HG02763 (cell line): ENCODE measurements around the gene PRIM2.
"Not testable (repeated sequence)": the region's sequence is repeated elsewhere in the genome, so short reads cannot be mapped to it uniquely, and the experiment has no call there.

Experiments used
- ATAC-seq: cut with Tn5 transposase; IDR thresholded peaks from one replicate; pipeline ENCODE4 v1.9.1; 2021; ENCODE audit warnings: mild to moderate bottlenecking, moderate library complexity; ENCODE audit not compliant: unreplicated experiment

PRIM2 gene

DNA sequence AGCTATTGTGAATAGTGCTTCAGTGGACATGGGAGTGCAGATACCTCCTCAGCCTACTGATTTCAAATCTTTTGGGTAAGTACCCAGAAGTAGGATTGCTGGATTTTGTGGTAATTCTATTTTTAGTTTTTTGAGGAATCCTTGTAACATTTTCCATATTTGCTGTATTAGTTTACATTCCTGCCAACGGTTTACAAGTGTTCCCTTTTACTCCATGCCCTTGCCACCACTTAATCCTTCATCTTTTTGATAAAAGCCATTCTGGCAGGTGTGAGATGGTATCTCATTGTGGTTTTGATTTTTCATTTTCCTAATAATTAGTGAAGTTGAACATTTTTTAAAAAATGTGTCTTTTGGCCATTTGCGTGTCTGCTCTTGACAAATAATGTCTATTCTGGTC is 125.8 kb downstream of the PRIM2 start:
- not testable (repeated sequence) for ATAC-seq

DNA sequence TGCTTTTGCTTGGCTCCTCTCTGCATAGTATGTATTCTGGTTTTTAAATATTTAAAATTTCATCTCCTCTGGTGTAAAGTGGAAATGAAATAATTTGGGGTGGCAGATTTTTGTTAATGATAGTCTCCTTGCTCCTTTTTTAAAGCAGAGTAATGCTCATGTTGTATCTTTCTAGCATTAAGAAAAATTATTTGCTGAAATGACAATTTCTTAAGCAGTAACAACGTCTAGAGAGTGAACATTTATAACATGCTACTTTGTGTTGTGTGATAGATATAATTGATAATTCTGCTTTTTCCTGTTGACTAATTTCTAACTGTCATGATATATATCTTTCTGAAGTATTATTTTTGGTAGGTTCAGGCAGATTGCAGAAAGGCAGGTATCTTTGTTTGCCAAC is 127.4 kb downstream of the PRIM2 start:
- not testable (repeated sequence) for ATAC-seq

DNA sequence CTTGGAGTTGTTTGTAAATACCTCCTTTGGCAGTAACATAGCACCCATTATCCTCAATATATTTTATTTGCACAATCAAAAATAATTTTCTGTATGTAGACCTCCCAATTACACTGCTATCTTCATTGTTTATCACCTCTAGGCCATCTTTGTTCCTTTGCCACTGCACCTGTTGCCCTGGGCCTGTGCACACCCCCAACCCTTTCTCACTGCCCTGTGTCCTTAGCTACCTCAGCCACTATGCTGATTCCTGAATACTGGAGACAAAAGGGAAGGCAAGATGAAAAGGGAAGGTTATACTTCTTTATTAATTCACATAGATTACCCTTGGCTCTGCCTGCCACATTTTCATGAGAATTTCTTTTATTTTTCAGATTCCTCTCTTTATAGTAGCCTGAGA is 127.9 kb downstream of the PRIM2 start:
- ATAC-seq = peak; percentile 47

DNA sequence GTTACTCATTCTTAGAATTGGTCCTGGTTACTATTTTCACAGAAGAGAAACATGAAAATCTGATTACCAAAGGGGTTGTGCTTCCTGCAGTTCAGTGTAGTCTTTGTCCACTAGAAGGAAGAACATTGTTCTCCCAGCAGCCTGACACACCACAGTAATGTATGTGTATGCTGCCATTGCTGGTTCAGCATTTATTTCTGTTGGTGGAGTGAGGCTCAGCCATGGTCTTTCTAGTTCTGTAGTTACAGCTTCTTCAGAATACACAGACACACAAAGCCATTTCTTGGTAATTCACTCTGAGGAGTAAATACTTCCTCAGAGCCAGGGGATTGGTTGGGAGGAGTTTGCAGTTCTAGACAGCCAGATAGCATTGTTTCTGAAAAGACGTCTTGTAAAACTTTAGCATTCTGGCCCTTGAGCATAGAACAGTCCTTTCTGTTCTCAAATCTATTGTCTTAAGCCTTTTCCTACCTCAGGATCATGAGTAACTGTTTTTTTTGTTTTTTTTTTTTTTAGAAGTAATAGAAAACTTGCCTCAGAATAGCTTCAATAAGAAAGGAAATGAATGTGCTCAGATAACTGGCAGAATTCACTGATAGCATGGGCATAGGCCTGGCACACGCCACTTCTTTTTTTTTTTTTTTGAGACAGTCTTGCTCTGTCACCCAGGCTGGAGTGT is 128.5 kb downstream of the PRIM2 start:
- peak; percentile 58 for ATAC-seq

DNA sequence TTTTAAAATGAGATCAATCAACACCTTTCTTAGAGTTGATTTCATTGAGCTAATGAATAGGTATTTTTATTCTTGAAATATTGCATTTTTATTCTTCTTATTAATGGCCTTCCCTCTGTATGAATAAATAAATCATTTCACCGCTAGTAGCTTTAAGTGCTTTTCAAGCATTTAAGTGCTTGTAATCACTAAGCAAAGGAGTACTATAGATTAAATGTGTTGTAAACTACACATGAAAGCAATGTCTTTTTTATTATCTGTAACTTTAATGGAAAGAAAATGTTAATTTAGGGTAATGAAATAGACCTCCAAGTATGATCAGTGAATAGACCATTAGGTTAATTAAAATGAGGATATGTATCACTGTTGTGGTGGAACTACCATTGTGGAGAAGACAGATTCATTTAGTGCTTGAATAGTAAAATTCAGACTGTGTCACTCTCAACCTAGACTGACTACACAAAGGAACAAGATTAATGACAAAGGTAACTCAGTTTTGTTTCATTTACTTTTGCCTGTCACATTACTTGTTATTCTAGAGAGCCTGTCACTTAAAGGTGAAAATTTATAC is 132.2 kb downstream of the PRIM2 start:
- ATAC-seq = not testable (repeated sequence)

GRCh38 chr6:57459781-57460180 is 142.4 kb downstream of the PRIM2 start:
- not testable (repeated sequence) for ATAC-seq

DNA sequence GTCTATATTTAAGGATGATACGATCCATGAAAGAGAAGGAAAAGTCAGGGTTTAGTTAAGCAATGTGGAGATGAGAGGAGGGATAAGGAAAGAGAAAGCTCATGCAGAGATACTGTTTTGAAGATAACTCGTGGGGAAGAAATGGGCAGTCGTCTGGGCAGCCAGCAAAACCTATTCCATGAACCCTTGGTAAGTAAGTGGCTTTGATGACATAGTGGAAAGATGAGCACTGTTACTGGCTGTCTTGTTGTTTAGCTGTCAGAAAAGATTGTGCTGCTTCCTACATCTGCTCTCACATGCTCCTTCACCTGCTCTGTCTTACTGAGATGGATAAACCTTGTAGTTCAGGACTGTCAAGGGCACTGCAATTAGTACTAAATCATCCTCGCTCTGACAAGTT is 143.6 kb downstream of the PRIM2 start:
- not testable (repeated sequence) for ATAC-seq

GRCh38 chr6:57463809-57464208 is 146.4 kb downstream of the PRIM2 start:
- ATAC-seq = not testable (repeated sequence)

- ATAC-seq = not testable (repeated sequence)
Observed at GRCh38 chr6:57465968-57466367, 148.5 kb downstream of the PRIM2 start.

DNA sequence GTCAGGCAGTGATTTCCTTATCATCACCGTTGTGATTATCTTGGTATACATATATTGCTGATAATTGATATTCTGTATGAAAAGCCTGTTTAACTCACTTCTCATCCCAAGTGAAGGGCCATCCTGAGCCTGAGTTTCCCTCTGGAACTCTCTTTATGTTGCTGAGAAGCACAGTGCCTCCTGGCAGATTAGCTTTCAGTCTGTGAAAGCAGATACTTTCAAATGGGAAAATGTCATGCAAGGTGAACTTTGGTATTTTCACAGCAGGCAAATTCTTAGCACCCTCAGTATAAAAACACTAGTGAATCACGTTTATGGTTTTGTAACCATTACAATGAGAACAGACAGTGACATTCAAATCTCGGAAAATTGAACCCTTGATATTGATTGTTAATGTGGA is 151.6 kb downstream of the PRIM2 start:
- no peak for ATAC-seq

DNA sequence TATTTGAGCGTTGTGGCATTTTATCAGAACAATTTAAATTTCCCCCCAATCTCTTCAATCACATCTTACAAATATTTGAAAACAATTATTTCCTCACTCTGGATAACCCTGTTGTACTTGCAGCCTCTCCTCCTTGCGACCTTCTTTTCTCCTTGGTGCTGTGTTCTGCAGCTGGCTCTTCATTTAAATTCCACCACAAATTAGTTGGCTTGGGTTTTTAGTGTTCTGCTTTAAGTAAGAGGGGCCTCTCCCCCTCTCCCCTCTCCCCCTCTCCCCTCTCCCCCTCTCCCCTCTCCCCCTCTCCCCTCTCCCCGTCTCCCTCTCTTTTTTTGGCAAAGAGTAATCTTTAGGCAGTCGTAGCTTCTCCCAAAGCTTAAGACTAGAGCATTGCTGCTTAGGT is 152.7 kb downstream of the PRIM2 start:
- not testable (repeated sequence) for ATAC-seq

- ATAC-seq = not testable (repeated sequence)
Observed at GRCh38 chr6:57471314-57471864, 154.0 kb downstream of the PRIM2 start.

DNA sequence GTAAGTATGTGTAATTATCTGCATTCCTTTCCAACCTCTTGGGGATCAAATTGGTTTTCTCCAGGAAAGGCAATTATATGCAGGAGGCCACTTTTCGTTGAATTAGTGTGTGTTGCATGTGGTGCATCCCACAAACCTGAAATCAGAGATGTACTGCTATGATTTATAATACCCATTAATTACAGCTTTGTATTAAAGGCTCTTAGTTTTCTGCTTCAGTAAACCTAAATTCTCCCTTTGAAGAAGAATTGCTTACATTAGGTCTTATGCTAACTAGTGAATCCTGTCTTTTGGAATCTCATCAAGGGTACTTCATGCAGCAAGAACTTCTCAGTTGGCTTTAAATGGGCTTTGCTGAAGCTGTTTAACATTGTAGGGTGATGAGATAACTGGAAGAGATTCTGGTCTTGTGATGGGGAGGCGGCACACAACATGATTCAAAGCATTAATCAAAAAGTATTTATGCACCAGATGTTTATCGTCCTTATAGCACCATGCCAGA is 155.5 kb downstream of the PRIM2 start:
- not testable (repeated sequence) for ATAC-seq

DNA sequence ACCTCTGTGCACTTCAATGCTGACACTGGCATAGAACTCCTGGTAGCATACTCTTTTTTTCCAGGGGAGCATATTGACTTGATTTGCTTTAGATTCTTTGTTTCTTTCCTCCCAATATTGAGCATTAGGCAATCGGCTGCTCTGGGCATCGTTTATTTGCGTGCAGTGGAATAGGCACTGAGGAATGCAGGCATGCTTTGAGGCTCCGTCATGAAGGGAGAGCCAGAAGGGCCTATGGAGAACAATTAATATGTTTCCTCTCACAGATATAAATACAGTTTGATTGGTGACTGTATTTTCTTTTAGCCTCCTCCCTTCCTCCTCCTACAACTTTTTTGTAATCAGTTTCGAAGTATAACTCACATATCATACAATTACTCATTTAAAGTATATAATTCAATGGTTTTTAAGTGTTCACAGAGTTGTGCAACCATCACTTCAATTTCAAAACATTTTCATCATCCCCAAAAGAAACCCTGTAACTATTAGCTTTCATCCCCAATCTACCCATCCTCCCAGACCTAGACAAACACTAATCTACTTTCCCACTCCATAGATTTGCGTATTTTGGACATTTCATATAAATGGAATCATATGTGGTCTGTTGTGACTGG is 157.5 kb downstream of the PRIM2 start:
- ATAC-seq = not testable (repeated sequence)

- ATAC-seq = not testable (repeated sequence)
Observed at GRCh38 chr6:57475656-57476055, 158.2 kb downstream of the PRIM2 start.

GRCh38 chr6:57480194-57480593 is 162.8 kb downstream of the PRIM2 start:
- not testable (repeated sequence) for ATAC-seq

GRCh38 chr6:57481121-57481520 is 163.7 kb downstream of the PRIM2 start:
- ATAC-seq = not testable (repeated sequence)

DNA sequence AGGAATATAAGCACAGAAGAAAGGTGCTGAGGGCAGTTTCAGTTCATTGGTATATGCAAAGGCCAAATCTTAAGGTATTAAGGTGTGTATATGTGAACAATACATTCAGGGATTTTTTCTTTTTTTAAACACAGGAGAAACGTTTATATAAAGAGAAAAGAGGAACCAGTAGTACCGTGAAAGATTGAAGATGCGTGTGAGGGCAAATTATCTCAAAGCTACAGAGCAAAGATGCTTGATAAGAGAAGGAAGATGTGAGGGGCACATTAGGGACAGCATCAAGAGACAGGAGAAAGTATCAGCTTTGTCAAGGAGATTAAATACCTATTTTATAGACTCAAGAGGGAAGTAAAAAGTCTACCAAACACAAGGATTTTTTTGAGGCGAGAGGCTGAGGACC is 165.0 kb downstream of the PRIM2 start:
- ATAC-seq = not testable (repeated sequence)

DNA sequence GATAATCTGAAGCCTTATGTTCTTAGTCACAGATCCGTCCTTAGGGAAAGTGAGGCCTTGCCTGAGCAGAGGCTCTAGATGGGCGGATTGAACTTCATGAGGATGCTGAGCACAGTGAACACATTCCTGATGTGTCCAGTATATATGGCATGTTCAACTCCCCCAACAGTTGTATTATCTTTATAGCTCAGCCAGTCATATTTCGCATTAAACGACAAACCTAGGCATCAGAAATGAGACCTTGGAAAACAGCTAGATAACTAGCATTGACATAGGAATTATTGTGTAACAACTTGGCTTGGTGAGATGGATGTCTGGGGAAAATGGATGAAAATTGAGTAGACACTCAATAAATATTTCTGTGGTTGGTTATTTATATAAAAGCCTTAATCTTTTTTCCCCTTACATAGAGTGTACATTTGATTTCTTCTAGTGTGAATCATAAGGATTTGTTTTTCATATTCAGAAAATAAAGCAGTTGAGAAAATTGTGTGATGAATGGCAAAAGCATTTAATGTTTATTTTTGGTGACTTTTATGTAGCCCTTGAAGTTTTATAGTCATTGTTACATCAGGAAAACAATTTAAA is 169.2 kb downstream of the PRIM2 start:
- ATAC-seq = not testable (repeated sequence)

- not testable (repeated sequence) for ATAC-seq
Observed at GRCh38 chr6:57488551-57488950, 171.1 kb downstream of the PRIM2 start.

DNA sequence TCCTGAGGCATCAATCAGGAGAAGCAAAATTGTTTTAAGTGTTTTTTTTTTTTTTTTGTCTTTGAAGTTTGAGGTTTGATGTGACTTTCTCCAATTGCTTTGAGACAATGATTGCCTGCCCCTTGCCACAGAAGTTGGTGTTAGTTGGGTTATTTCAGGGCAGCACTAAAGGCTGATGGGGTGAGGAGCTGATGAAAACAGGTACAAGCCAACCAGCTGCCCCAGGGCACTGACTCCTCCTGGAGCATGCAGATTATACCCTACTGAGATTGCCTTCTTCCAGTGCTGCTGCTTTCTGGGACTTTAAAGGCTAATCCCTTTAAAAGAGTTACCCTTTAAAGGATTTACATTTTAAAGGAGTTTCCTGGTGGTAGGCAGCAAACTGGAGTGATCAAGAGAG is 172.5 kb downstream of the PRIM2 start:
- ATAC-seq = not testable (repeated sequence)
